ENCODE data around the gene SPATS2L. TPM values are rescaled to one million over a fixed set of nuclear protein-coding genes. Genes with fewer than 3 reads are reported as not detected.

The SPATS2L gene
- total RNA-seq, 2 donors from 2014 or later: 40.3 to 89.9 TPM

DNA sequence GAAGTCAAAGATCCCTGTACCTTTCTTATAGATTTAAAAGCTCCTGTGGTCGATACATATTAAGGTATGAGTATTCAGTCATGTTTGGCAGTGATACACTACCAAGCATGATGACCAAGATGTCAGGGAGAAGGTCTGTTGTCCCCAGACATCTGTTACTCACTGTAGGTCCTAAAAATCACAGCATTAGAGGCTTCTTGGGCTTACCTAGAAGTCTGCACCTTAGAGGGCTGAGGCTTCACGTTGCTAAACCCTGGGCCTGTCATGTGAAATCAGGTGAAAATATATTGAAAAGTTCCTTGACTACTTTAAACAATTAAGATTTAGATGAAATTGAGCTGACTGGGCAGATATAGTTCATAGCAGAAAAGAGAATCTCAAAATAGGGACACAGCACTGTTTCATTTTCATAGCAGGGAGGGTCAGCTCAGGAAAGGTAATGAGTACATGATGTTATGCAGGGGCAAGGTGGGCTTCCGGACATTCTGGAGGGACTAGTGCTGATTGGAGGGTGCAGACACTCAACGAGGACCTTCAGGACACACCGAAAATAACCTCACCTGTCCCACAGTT is 78.7 kb downstream of the SPATS2L start:
- H3K4me3 Mint-ChIP-seq: no peak overlapping the region
- peaks cover 30% of the 10 kb centered on the region for H3K36me3 Mint-ChIP-seq (ENCODE audit: low read depth)
- no peak overlapping the region for H3K27ac ChIP-seq (ENCODE audit: low read depth, low read length)
- DNase-seq: no peak
- H3K27me3 Mint-ChIP-seq (ENCODE audit: insufficient read depth): no peaks in the 10 kb centered on the region
- 96 to 100% methylated on average over 1 to 5 of the region's 5 CpGs for WGBS, 2 experiments (ENCODE audit: insufficient coverage in 1 of 2, insufficient read length in 1 of 2)
- peaks cover 13% of the 10 kb centered on the region for H3K36me3 ChIP-seq (ENCODE audit: control insufficient read depth, insufficient read depth, low read length)
- peaks cover 9% of the 10 kb centered on the region for H3K4me1 ChIP-seq (ENCODE audit: control insufficient read depth, insufficient read depth, low read length)
- no peaks in the 10 kb centered on the region for H3K9me3 ChIP-seq (ENCODE audit: control insufficient read depth, low read length)
- no peak overlapping the region for H3K9ac ChIP-seq (ENCODE audit: extremely low read depth, low read length, poor library complexity, severe bottlenecking)
- no peak overlapping the region for H3K4me3 ChIP-seq (ENCODE audit: low read length)
- H3K27me3 ChIP-seq (ENCODE audit: control insufficient read depth, insufficient read depth, low read length, poor library complexity, severe bottlenecking): no peaks in the 10 kb centered on the region
- peaks cover 17% of the 10 kb centered on the region for H3K4me1 Mint-ChIP-seq
- no peak overlapping the region for H3K27ac Mint-ChIP-seq
- TF ChIP-seq, protein P1, sequence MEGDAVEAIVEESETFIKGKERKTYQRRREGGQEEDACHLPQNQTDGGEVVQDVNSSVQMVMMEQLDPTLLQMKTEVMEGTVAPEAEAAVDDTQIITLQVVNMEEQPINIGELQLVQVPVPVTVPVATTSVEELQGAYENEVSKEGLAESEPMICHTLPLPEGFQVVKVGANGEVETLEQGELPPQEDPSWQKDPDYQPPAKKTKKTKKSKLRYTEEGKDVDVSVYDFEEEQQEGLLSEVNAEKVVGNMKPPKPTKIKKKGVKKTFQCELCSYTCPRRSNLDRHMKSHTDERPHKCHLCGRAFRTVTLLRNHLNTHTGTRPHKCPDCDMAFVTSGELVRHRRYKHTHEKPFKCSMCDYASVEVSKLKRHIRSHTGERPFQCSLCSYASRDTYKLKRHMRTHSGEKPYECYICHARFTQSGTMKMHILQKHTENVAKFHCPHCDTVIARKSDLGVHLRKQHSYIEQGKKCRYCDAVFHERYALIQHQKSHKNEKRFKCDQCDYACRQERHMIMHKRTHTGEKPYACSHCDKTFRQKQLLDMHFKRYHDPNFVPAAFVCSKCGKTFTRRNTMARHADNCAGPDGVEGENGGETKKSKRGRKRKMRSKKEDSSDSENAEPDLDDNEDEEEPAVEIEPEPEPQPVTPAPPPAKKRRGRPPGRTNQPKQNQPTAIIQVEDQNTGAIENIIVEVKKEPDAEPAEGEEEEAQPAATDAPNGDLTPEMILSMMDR (conservative IDR thresholded peaks at IDR 0.05): no peak
- peaks cover under 1% of the 10 kb centered on the region for H3K9me3 Mint-ChIP-seq

DNA sequence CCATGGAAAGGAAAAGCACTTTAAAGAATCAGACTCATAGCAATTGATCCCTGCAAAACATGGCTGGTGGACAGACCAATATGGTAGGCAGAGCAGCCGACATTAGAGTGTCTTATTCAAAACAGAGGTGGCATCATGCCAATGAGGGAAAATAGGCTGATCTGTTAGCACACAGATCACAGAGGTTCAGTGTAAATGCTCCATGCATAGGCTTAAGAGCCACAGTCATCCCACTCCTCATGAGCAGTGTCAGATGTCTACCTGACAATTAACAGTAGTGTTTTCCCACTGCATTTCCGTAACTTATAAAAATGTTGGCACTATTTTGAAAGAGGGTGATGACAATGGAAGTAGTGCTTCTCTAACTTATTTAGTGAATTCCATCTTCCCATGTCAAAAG is 86.7 kb downstream of the SPATS2L start:
- Mint-ChIP-seq H3K27ac (no peak overlapping the region), H3K4me1 (peaks cover 2% of the 10 kb centered on the region), H3K27me3 (ENCODE audit: insufficient read depth) (no peaks in the 10 kb centered on the region), H3K36me3 (ENCODE audit: low read depth) (peaks cover 51% of the 10 kb centered on the region), H3K9me3 (peaks cover 2% of the 10 kb centered on the region), H3K4me3 (no peak overlapping the region)
- no peak overlapping the region for H3K9ac ChIP-seq (ENCODE audit: extremely low read depth, low read length, poor library complexity, severe bottlenecking)
- no peak overlapping the region for H3K4me3 ChIP-seq (ENCODE audit: low read length)
- H3K36me3 ChIP-seq (ENCODE audit: control insufficient read depth, insufficient read depth, low read length): peaks cover 25% of the 10 kb centered on the region
- TF ChIP-seq, protein P1 (conservative IDR thresholded peaks at IDR 0.05): no peak
- no peaks in the 10 kb centered on the region for H3K27me3 ChIP-seq (ENCODE audit: control insufficient read depth, insufficient read depth, low read length, poor library complexity, severe bottlenecking)
- H3K27ac ChIP-seq (ENCODE audit: low read depth, low read length): no peak overlapping the region
- DNase-seq: no peak
- H3K4me1 ChIP-seq (ENCODE audit: control insufficient read depth, insufficient read depth, low read length): no peaks in the 10 kb centered on the region
- WGBS, 2 experiments (ENCODE audit: insufficient coverage in 1 of 2, insufficient read length in 1 of 2): 82 to 100% methylated on average over 1 to 2 of the region's 2 CpGs
- no peaks in the 10 kb centered on the region for H3K9me3 ChIP-seq (ENCODE audit: control insufficient read depth, low read length)

DNA sequence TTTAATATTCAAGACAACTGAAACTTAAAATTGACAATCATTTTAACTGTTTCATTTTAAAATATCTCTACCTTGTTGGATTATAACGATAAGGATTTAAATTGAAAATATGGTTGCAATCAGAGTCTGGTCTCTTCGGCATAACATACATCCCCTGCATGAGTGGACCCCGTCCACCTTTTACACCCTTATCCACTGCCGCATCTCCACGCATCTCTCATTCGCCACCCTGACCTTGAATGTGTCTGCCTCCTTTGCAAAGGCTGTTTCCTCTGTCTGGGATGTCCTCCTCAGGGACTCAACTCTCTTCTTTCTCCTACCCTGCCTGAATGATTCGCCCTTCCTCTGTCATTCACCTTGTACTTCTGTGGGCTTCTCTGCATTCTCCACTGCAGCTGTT is 87.6 kb downstream of the SPATS2L start:
- Mint-ChIP-seq H3K27me3 (ENCODE audit: insufficient read depth) (no peaks in the 10 kb centered on the region), H3K4me1 (peaks cover 2% of the 10 kb centered on the region), H3K4me3 (no peak overlapping the region), H3K27ac (no peak overlapping the region), H3K9me3 (peaks cover 2% of the 10 kb centered on the region), H3K36me3 (ENCODE audit: low read depth) (peaks cover 48% of the 10 kb centered on the region)
- TF ChIP-seq, protein P1 (conservative IDR thresholded peaks at IDR 0.05): no peak
- Histone ChIP-seq H3K27ac (ENCODE audit: low read depth, low read length) (no peak overlapping the region), H3K27me3 (ENCODE audit: control insufficient read depth, insufficient read depth, low read length, poor library complexity, severe bottlenecking) (no peaks in the 10 kb centered on the region), H3K4me1 (ENCODE audit: control insufficient read depth, insufficient read depth, low read length) (no peaks in the 10 kb centered on the region), H3K9ac (ENCODE audit: extremely low read depth, low read length, poor library complexity, severe bottlenecking) (no peak overlapping the region), H3K9me3 (ENCODE audit: control insufficient read depth, low read length) (no peaks in the 10 kb centered on the region), H3K36me3 (ENCODE audit: control insufficient read depth, insufficient read depth, low read length) (peaks cover 23% of the 10 kb centered on the region), H3K4me3 (ENCODE audit: low read length) (no peak overlapping the region)
- DNase-seq: no peak
- WGBS, 2 experiments (ENCODE audit: insufficient coverage in 1 of 2, insufficient read length in 1 of 2): 95 to 96% methylated on average over 4 to 7 of the region's 7 CpGs

Measured in endodermal cell (in vitro differentiated cells).